ENCODE measurements around the gene INS. TPM values are rescaled to one million over a fixed set of nuclear protein-coding genes. Genes with fewer than 3 reads are reported as not detected.

Gene INS
- total RNA-seq, 4 donors from 2014 or later = not detected

DNA sequence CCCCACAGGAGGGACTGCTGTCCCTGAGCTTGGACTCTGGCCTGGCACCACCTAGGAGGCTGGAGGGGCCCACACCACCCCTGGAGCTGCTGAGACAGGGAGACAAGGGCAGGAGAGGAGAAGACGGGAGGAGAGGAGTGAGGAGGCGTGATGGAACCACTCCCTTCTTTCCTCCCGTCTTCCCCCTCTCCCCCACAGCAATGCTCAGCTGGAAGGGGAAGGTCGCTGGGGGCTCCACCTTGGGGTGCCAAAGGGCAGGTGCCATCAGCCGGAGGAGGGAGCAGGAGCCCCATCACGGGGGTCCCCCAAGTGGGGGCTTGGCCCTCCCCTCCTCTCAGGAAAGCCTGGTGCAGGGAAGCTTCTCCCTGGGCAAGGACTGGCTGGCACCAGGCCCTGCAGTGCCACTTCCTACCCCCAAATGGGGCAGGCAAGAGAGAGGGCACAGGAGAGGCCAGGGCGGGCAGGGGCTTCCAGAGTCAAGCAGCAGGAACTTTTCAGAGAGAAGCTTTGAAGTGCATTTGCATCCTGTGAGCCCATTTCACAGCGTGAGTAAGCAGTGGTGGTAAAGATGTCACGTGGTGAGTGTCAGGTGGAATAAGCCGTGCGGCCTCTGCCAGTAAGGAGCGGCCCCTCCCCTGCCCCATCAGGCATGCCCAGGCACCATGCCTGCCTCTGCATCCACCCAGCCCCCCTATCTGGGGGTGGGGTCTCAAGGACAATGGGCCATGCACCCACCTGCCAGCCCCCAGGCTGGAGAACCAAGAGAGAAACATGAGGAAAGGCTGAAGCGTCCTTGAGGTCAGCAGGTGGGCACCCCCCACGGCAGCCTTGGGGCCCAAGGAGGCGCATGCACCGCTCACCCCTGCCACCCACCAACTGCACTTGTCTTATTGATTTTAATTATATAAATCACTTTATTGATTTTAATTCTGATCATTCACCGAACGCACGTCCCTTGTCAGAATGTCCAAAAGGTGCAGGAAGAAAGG is 26.7 kb downstream of the INS start:
- Histone ChIP-seq H3K27me3 (peaks cover 0 to 18% of the 10 kb centered on the region in 2 donors), H3K4me3 (no peak overlapping the region), H3K4me1 (peaks cover 0 to 17% (median 6%) of the 10 kb centered on the region in 4 donors), H3K27ac (no peak overlapping the region), H3K9me3 (no peaks in the 10 kb centered on the region), H3K36me3 (no peaks in the 10 kb centered on the region)
- TF ChIP-seq, protein P1, sequence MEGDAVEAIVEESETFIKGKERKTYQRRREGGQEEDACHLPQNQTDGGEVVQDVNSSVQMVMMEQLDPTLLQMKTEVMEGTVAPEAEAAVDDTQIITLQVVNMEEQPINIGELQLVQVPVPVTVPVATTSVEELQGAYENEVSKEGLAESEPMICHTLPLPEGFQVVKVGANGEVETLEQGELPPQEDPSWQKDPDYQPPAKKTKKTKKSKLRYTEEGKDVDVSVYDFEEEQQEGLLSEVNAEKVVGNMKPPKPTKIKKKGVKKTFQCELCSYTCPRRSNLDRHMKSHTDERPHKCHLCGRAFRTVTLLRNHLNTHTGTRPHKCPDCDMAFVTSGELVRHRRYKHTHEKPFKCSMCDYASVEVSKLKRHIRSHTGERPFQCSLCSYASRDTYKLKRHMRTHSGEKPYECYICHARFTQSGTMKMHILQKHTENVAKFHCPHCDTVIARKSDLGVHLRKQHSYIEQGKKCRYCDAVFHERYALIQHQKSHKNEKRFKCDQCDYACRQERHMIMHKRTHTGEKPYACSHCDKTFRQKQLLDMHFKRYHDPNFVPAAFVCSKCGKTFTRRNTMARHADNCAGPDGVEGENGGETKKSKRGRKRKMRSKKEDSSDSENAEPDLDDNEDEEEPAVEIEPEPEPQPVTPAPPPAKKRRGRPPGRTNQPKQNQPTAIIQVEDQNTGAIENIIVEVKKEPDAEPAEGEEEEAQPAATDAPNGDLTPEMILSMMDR (IDR thresholded peaks at IDR 0.05) = no peak
- no peak for TF ChIP-seq POLR2A (IDR thresholded peaks at IDR 0.05)
- no peak for DNase-seq

DNA sequence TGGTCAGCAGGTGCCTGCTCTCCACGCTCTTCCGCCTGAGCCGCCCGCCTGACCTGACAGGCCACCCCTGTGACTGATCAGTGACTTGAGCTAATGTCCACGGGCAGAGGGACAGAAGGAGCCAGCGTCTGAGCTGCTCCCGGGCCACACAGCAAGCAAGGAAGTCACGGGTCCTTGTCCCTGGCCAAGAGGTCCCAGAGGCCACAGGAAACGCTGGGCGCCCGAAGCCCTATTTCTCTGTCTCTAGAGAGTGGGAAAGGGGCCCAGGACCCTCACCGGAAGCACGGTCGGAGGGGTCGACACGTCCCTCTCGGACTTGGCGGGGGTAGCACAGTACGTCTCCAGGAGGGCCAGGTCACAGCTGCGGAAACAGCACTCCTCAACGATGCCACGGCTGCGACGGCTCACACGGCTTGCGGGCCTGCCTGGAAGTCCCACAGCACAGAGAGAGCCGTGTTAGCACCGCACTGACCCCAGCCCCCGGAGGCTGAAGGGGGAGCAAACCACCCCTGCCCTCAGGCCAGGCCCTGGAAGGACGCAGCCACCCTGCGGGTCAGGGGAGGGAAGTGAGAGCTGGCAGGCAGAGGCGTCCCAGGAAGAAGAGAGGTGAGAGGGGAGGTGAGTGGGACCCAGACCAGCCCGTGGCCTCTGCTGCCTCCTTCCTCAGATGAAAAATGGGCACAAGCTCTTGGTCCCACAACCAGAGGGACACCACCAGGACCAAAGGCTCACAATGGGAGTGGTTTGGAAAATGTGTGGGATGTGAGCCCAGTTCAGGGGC is 27.6 kb downstream of the INS start:
- Histone ChIP-seq H3K4me1 (peaks cover 0 to 10% (median under 1%) of the 10 kb centered on the region in 4 donors), H3K4me3 (no peak overlapping the region), H3K27me3 (peaks cover 0 to 12% of the 10 kb centered on the region in 2 donors), H3K9me3 (no peaks in the 10 kb centered on the region), H3K36me3 (no peaks in the 10 kb centered on the region), H3K27ac (no peak overlapping the region)
- no peak for DNase-seq
- TF ChIP-seq POLR2A (IDR thresholded peaks at IDR 0.05) = no peak
- TF ChIP-seq, protein P1 (IDR thresholded peaks at IDR 0.05) = no peak

DNA sequence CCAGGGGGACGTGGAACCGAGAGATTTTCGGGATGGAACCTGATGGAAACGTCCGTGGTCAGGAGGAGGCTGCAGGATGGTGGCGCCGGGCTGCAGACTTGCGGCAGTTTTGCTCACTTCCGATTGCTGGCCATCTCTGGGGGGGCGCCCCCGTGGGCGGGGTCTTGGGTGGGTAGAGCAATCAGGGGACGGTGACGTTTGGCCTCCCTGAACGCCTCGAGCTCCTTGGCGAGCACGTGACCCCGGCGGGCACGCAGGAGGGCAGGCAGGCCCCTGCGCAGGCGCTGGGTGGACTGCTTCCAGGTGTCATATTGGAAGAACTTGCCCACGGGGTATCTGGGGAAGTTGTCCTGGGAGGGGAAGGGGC is 28.2 kb downstream of the INS start:
- Histone ChIP-seq H3K4me3 (no peak overlapping the region), H3K4me1 (peaks cover 0 to 6% (median 0%) of the 10 kb centered on the region in 4 donors), H3K27me3 (peaks cover 0 to 11% of the 10 kb centered on the region in 2 donors), H3K27ac (no peak overlapping the region), H3K9me3 (no peaks in the 10 kb centered on the region), H3K36me3 (no peaks in the 10 kb centered on the region)
- no peak for TF ChIP-seq POLR2A (IDR thresholded peaks at IDR 0.05)
- TF ChIP-seq, protein P1 (IDR thresholded peaks at IDR 0.05) = no peak
- no peak for DNase-seq

DNA sequence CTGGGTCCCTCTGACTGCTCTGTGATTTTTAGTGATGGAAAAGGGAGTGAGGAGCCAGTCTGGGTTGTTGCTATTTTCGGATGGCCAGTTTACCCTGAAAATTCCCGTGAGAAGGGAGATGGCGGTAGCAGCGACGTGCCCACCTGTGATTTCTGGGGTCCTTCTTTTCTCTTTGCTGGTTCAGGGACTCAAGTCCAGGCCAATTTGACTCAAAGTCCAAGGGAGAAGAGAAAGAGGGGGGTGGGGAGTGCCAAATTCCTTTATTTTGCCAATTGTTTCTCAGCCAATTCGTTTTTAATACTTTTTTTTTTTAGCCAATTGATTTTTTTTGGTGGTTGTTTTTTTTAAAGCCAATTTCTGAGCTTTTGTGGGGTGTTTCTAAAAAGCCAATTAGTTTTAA is 28.8 kb downstream of the INS start:
- no peaks in the 10 kb centered on the region for H3K4me1 ChIP-seq
- no peak for DNase-seq
- no peaks in the 10 kb centered on the region for H3K9me3 ChIP-seq
- H3K27ac ChIP-seq = no peak overlapping the region
- H3K4me3 ChIP-seq = no peak overlapping the region
- H3K27me3 ChIP-seq = peaks cover 0 to 5% of the 10 kb centered on the region in 2 donors
- H3K36me3 ChIP-seq = no peaks in the 10 kb centered on the region
- TF ChIP-seq POLR2A (IDR thresholded peaks at IDR 0.05) = no peak
- TF ChIP-seq, protein P1 (IDR thresholded peaks at IDR 0.05) = no peak

DNA sequence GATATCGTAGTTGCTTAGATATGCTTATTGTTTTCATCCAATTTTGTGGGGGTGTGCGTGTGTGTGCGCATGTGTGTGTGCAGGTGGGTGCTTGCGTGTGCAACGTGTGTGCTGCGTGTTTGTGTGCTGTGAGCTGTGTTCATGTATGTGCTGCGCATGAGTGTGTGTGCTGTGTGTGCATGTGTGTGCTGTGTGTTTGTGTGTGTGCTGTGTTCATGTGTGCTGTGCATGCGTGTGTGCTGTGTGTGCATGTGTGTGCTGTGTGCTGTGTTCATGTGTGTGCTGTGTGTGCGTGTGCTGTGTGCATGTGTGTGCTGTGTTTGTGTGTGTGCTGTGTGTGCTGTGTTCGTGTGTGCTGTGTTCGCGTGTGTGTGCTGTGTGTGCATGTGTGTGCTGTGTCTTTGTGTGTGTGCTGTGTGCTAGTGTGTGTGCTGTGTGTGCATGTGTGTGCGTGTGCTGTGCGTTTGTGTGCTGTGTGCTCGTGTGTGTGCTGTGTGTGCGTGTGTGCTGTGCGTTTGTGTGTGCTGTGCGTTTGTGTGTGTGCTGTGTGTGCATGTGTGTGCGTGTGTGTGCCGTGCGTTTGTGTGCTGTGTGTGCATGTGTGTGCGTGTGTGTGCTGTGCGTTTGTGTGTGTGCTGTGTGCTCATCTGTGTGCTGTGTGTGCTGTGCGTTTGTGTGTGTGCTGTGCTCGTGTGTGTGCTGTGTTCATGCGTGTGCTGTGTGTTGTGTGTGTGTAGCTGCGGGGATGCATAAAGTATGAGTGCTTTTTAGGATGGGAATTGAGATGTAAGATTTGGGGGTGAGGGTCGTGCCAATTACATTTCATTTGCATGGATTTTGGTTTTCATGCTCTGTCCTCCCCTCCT is 29.4 kb downstream of the INS start:
- H3K4me1 ChIP-seq = no peaks in the 10 kb centered on the region
- H3K36me3 ChIP-seq = no peaks in the 10 kb centered on the region
- DNase-seq = no peak
- TF ChIP-seq, protein P1 (IDR thresholded peaks at IDR 0.05) = no peak
- no peak for TF ChIP-seq POLR2A (IDR thresholded peaks at IDR 0.05)
- H3K9me3 ChIP-seq = no peaks in the 10 kb centered on the region
- no peaks in the 10 kb centered on the region for H3K27me3 ChIP-seq
- H3K4me3 ChIP-seq = no peak overlapping the region
- H3K27ac ChIP-seq = no peak overlapping the region

Measured in Peyer's patch (tissue), 4 donors.